K562 (cell line): ENCODE results near the gene ACOX1. TPM values are rescaled to one million over a fixed set of nuclear protein-coding genes. Genes with fewer than 3 reads are reported as not detected.

ENCODE experiments used
- CBFA2T3 ChIP-seq: fragments of 450-650 bp; IDR thresholded peaks from 2 replicates; pipeline ENCODE4 v1.6.1; 2017
- ELK1 ChIP-seq: sonication (generic); formaldehyde crosslinking; IDR thresholded peaks from 2 replicates; pipeline ENCODE4 v1.8.1; 2022; ENCODE audit warnings: missing genetic modification reagents
- ERF ChIP-seq: fragments of 450-650 bp; formaldehyde crosslinking; IDR thresholded peaks from 2 replicates; pipeline ENCODE4 v1.4.0; 2020; ENCODE audit warnings: mild to moderate bottlenecking, mixed read lengths
- MAFF ChIP-seq: IDR thresholded peaks from 2 replicates; pipeline ENCODE4 v1.6.1; 2012; ENCODE audit warnings: low read length, improper control_type of control experiment
- NCOR1 ChIP-seq: fragments of 450-650 bp; IDR thresholded peaks from 2 replicates; pipeline ENCODE4 v1.6.1; 2016; ENCODE audit warnings: mild to moderate bottlenecking, moderate library complexity
- NFATC3 ChIP-seq: fragments of 450-650 bp; IDR thresholded peaks from 2 replicates; pipeline ENCODE4 v1.6.1; 2017; ENCODE audit warnings: mild to moderate bottlenecking
- NR3C1 ChIP-seq: sonication (generic); formaldehyde crosslinking; IDR thresholded peaks from 2 replicates; pipeline ENCODE4 v1.8.1; 2022; ENCODE audit warnings: missing genetic modification reagents
- PYGO2 ChIP-seq: fragments of 450-650 bp; IDR thresholded peaks from 2 replicates; pipeline ENCODE4 v1.6.1; 2016; ENCODE audit warnings: mild to moderate bottlenecking, missing genetic modification characterization, moderate library complexity, missing compliant biosample characterization
- TAF1 ChIP-seq: IDR thresholded peaks from 2 replicates; pipeline ENCODE4 v1.6.1; 2011; ENCODE audit warnings: mild to moderate bottlenecking, low read length, moderate library complexity; ENCODE audit not compliant: insufficient read depth, control insufficient read depth, severe bottlenecking; ENCODE audit errors: extremely low read depth
- WHSC1 ChIP-seq: IDR thresholded peaks from one replicate; pipeline ENCODE4 v1.6.1; 2012; ENCODE audit warnings: low read length, control low read depth, inconsistent platforms
- ZBTB26 ChIP-seq: fragments of 450-650 bp; formaldehyde crosslinking; IDR thresholded peaks from 2 replicates; pipeline ENCODE4 v1.4.0; 2022; ENCODE audit warnings: missing genetic modification characterization
- polyA plus RNA-seq, 8 experiments: library from polyadenylated mRNA; depleted of rRNA in 4 of 8; stranded (reverse) in 5 of 8; unstranded in 3 of 8; fragments of >200 nt; fragmentation: Nextera tagmentation in 2 of 8; fragmentation: Illumina TruSeq in 1 of 8; extraction: Ambion mirVana in 2 of 8; extraction: Trizol in 1 of 8; gene quantifications; 2 replicates each; pipeline versions ENCODE4 v1.2.1 to v1.2.3, GENCODE V29; 2011 to 2014; ENCODE audit warnings: inconsistent platforms in 1 of 8, missing spikeins in 1 of 8
- total RNA-seq, 7 experiments: library from RNA; depleted of rRNA in 6 of 7; stranded (reverse); fragments of >200 nt in 6 of 7; fragmentation: Illumina TruSeq in 2 of 7; extraction: Trizol in 2 of 7; gene quantifications; 2 replicates each; pipeline versions ENCODE4 v1.2.1 to v1.2.3, GENCODE V29; 2011 to 2021; ENCODE audit warnings: low replicate concordance in 1 of 7
- TF ChIP-seq, protein P1 (sequence below), 2 experiments: fragments of 450-650 bp; formaldehyde crosslinking in 1 of 2; IDR thresholded peaks; 2 replicates each; pipeline versions ENCODE4 v1.4.0 to v1.6.1; 2014 to 2020; ENCODE audit warnings: mild to moderate bottlenecking in 2 of 2, borderline replicate concordance in 1 of 2, low read depth in 1 of 2
- TF ChIP-seq, protein P2 (sequence below): fragments of 450-650 bp; IDR thresholded peaks from 2 replicates; pipeline ENCODE4 v1.6.1; 2017; ENCODE audit warnings: antibody characterized with exemption

ACOX1 gene
- total and polyA plus RNA-seq, 9 of the 15 experiments (the other 6 are each of a cell fraction or from before 2014, with no cell fraction given), result 7.8 to 24.1 (median 14.5) TPM

DNA sequence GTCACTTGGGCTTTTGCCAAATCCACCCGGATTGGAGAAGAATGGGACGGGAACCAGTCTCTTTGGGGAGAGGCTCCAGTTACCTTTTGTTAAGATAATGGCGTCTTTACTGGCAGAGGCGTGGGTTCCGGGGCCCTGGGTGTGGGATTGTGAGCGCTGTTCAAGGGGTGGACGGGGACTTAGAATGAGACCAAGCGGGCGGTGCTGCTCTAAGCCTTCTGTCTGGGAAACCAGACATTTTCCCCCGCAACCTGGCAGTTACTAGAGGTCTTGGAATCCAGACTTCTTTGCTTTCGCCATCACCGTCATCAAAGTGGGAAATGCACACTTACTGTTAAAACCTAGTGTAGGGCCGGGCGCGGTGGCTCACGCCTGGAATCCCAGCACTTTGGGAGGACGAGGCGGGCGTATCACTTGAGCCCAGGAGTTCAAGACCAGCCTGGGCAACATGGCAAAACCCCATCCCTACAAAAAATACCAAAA is 780 bp upstream of the ACOX1 start (continued):
- no peak for TF ChIP-seq NR3C1
- no peak for TF ChIP-seq CBFA2T3
- TF ChIP-seq PYGO2, result no peak
- TF ChIP-seq WHSC1, result no peak
- no peak for TF ChIP-seq NCOR1
- TF ChIP-seq ELK1, result no peak
- TF ChIP-seq NFATC3, result 0 out of 2 replicates have a peak, but pooled peaks have one; percentile 58
- TF ChIP-seq, protein P1, sequence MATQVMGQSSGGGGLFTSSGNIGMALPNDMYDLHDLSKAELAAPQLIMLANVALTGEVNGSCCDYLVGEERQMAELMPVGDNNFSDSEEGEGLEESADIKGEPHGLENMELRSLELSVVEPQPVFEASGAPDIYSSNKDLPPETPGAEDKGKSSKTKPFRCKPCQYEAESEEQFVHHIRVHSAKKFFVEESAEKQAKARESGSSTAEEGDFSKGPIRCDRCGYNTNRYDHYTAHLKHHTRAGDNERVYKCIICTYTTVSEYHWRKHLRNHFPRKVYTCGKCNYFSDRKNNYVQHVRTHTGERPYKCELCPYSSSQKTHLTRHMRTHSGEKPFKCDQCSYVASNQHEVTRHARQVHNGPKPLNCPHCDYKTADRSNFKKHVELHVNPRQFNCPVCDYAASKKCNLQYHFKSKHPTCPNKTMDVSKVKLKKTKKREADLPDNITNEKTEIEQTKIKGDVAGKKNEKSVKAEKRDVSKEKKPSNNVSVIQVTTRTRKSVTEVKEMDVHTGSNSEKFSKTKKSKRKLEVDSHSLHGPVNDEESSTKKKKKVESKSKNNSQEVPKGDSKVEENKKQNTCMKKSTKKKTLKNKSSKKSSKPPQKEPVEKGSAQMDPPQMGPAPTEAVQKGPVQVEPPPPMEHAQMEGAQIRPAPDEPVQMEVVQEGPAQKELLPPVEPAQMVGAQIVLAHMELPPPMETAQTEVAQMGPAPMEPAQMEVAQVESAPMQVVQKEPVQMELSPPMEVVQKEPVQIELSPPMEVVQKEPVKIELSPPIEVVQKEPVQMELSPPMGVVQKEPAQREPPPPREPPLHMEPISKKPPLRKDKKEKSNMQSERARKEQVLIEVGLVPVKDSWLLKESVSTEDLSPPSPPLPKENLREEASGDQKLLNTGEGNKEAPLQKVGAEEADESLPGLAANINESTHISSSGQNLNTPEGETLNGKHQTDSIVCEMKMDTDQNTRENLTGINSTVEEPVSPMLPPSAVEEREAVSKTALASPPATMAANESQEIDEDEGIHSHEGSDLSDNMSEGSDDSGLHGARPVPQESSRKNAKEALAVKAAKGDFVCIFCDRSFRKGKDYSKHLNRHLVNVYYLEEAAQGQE (IDR thresholded peaks at IDR 0.05; ENCODE audit: borderline replicate concordance), result no peak
- TF ChIP-seq, protein P1 (CRISPR knock-in tag; IDR thresholded peaks at IDR 0.05; ENCODE audit: low read depth), result no peak
- TF ChIP-seq MAFF, result no peak
- 0 out of 2 replicates have a peak, but pooled peaks have one; percentile 2 for TF ChIP-seq ERF
- no peak for TF ChIP-seq TAF1
- TF ChIP-seq ZBTB26 (CRISPR knock-in tag), result no peak
- TF ChIP-seq, protein P2, sequence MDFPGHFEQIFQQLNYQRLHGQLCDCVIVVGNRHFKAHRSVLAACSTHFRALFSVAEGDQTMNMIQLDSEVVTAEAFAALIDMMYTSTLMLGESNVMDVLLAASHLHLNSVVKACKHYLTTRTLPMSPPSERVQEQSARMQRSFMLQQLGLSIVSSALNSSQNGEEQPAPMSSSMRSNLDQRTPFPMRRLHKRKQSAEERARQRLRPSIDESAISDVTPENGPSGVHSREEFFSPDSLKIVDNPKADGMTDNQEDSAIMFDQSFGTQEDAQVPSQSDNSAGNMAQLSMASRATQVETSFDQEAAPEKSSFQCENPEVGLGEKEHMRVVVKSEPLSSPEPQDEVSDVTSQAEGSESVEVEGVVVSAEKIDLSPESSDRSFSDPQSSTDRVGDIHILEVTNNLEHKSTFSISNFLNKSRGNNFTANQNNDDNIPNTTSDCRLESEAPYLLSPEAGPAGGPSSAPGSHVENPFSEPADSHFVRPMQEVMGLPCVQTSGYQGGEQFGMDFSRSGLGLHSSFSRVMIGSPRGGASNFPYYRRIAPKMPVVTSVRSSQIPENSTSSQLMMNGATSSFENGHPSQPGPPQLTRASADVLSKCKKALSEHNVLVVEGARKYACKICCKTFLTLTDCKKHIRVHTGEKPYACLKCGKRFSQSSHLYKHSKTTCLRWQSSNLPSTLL, result no peak
